BJ (cell line): ENCODE data around the gene STK32C. TPM values are rescaled to one million over a fixed set of nuclear protein-coding genes. Genes with fewer than 3 reads are reported as not detected.

Experiments used
- CTCF ChIA-PET: fragments of 350-600 bp; formaldehyde crosslinking; extraction: SDS; loops from one replicate; lab custom pipeline; 2021; ENCODE audit warnings: antibody characterized with exemption, inconsistent platforms; lab: Yijun Ruan, JAX
- POLR2A ChIA-PET: fragments of 300-600 bp; sonication (Branson Sonifier 250); formaldehyde crosslinking; extraction: SDS; loops from one replicate; lab custom pipeline; 2021; ENCODE audit warnings: antibody characterized with exemption; lab: Charles Lee
- DNase-seq: peaks from one replicate; pipeline ENCODE4 v3.0.0-alpha.2; 2011; ENCODE audit warnings: low read depth
- H3K27me3 ChIP-seq: 2 replicates; pipeline ENCODE4 v1.6.0; 2011; ENCODE audit warnings: low read length; ENCODE audit not compliant: control insufficient read depth, insufficient read depth
- H3K36me3 ChIP-seq: 2 replicates; pipeline ENCODE4 v1.5.1; 2011; ENCODE audit warnings: low read length; ENCODE audit not compliant: control insufficient read depth, insufficient read depth
- H3K4me3 ChIP-seq: 2 replicates; pipeline ENCODE4 v1.5.1; 2011; ENCODE audit warnings: low read depth, mild to moderate bottlenecking, control low read depth, low read length
- polyA plus RNA-seq: library from polyadenylated mRNA; depleted of rRNA; stranded (reverse); fragments of >200 nt; gene quantifications from 2 replicates; pipeline ENCODE4 v1.2.3, GENCODE V29; 2011
- TF ChIP-seq, protein P1 (sequence below): IDR thresholded peaks from 2 replicates; pipeline ENCODE4 v1.5.1; 2011; ENCODE audit warnings: low read depth, mild to moderate bottlenecking, control low read depth, inconsistent platforms, low read length, moderate library complexity; ENCODE audit not compliant: insufficient read depth

STK32C gene
- polyA plus RNA-seq, 1 experiment = 12.1 TPM

DNA sequence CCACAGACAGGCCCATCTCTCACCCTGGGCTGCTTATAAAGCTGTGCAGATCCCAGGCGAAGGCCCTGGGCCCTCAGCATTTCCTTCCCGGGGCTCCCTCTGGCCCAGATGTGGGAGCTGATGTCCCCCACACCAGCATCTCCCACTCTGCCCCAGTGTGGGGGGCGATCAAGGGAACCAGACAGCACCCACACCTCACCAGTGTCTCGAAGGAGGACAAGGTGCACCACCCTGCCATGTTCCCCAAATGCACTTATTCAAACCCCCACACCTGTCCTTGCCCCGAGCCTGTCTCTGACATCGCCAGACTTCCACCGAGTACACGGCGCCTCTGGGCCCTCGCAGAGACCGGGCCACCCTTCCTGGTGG lies 101.4 kb downstream of the STK32C start:
- Histone ChIP-seq H3K4me3 (no peak overlapping the region), H3K36me3 (no peaks in the 10 kb centered on the region), H3K27me3 (no peaks in the 10 kb centered on the region)
- POLR2A ChIA-PET = no interaction called here
- no peak for DNase-seq
- TF ChIP-seq, protein P1, sequence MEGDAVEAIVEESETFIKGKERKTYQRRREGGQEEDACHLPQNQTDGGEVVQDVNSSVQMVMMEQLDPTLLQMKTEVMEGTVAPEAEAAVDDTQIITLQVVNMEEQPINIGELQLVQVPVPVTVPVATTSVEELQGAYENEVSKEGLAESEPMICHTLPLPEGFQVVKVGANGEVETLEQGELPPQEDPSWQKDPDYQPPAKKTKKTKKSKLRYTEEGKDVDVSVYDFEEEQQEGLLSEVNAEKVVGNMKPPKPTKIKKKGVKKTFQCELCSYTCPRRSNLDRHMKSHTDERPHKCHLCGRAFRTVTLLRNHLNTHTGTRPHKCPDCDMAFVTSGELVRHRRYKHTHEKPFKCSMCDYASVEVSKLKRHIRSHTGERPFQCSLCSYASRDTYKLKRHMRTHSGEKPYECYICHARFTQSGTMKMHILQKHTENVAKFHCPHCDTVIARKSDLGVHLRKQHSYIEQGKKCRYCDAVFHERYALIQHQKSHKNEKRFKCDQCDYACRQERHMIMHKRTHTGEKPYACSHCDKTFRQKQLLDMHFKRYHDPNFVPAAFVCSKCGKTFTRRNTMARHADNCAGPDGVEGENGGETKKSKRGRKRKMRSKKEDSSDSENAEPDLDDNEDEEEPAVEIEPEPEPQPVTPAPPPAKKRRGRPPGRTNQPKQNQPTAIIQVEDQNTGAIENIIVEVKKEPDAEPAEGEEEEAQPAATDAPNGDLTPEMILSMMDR = no peak
- CTCF ChIA-PET = no interaction called here

DNA sequence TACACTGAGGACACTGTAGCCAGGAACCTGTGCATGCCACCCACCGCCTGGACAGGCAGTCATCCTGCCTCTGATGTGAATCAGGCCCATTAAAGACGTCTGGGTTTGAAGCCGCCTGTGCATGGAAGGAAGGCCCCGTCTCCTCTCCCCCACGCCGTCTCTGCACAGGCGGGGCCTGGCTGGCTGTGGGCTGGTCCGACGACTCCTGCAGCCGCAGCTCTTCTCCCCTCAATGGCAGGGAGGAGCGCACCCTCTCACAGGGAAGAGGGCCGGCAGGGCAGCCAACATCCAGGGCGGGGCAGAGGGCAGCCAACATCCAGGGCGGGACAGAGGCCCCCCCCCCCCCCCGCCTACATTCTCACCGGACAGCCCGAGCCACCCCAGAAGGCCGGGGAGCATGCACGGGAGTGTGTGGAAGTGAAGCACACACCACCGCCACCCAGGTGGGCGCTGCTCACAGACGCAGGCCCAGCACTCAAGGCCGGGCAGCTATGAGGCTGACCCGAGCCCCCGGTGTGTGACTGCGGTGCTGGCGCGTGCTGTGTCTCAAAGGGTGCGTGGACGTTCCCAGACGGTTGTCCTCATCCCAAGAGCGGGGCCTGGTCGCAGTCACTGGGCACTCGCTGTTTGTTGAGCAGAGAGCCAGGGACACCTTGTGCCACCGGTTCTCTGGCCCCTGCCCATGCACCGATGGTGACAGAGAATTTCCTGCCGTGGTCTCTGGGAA lies 101.9 kb downstream of the STK32C start:
- DNase-seq = no peak
- H3K27me3 ChIP-seq = no peaks in the 10 kb centered on the region
- CTCF ChIA-PET = no interaction called here
- POLR2A ChIA-PET = no interaction called here
- H3K4me3 ChIP-seq = no peak overlapping the region
- TF ChIP-seq, protein P1 = no peak
- no peaks in the 10 kb centered on the region for H3K36me3 ChIP-seq

DNA sequence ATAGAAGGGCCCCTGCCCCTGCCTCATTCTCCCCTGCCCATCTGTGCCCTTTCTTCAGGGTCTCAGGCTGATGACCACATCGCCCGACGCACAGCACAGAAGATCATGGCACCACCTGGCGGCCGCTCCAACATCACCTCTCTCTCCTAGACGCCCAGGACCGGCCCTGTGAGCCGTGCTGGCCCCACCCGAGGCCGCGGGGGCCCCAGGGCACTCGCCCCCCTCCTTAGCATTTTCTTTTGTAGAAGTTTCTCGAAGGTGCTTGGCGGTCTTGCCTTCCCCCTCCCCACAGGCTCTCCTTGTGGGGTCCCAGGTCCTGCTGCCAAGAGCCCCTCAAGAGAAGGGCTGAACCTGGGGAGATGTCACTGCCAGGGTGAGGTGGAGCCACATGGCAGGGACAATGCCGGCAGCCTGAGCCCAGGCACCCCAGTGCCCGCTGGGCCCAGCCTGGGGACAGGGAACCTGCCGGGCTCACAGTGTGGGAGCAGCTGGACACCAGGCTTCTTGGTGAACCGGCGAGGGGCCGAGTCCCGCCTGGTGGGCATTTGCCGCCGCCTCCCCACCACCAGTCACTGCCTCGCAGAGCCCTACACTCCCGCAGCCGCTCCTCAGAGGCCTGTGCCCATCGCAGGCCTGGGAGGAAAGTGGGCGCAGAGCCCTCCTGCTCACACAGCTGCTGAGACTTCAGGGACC lies 102.8 kb downstream of the STK32C start:
- Histone ChIP-seq H3K36me3 (no peaks in the 10 kb centered on the region), H3K4me3 (no peak overlapping the region), H3K27me3 (no peaks in the 10 kb centered on the region)
- CTCF ChIA-PET = no interaction called here
- TF ChIP-seq, protein P1 = no peak
- POLR2A ChIA-PET = no interaction called here
- DNase-seq = no peak

DNA sequence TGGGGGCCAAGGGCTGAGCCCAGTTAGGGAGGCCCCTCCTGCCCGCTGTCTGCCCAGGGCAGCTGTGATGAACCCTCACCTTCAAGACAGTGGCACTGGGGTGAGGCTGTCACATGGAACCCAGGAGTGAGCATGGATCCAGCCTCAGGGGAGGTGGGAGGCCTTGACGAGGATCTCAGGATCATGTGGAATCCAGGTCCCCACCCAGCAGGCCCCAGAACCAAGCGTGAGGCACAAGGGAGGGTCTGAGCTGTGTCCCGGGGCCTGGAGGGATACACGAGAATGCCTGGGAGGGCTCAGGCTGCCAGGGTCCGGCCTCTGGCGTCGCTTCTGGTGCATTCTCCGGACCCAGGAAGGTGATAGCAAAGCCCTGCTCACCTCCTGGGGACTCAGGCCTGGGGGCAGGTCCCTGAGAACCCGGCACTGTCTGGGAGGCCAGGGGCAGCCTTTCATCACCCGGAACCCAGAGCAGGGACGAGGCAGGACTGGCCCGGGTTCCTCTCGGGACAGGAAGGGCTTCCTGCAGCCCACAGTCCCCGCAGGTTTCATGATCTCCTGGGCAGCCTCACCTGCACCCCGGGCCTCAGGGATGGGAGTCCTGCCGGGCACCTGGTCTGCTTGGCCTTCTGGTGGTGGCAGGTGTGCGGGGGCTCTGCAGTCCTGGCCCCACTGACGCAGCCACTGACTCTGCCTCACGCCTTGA lies 103.5 kb downstream of the STK32C start:
- POLR2A ChIA-PET = no interaction called here
- DNase-seq = no peak

More for the DNA sequence above, 103.5 kb downstream of the STK32C start:
- H3K4me3 ChIP-seq = no peak overlapping the region
- H3K36me3 ChIP-seq = no peaks in the 10 kb centered on the region
- TF ChIP-seq, protein P1 = no peak
- CTCF ChIA-PET = no interaction called here
- no peaks in the 10 kb centered on the region for H3K27me3 ChIP-seq
